NCI-H1694 (cell line): Measurements from ENCODE around the gene RAB3IL1.

ENCODE experiments used
- DNase-seq: peaks from one replicate; lab custom pipeline; 2025; lab: John Stamatoyannopoulos, UW

Gene RAB3IL1

GRCh38 chr11:61866231-61866957, 51.0 kb downstream of the RAB3IL1 start:
- no peak for DNase-seq

- DNase-seq, result no peak
Measured at GRCh38 chr11:61864814-61865775, 52.3 kb downstream of the RAB3IL1 start.

- DNase-seq, result no peak
Measured at GRCh38 chr11:61863548-61864081, 53.8 kb downstream of the RAB3IL1 start.

GRCh38 chr11:61862714-61863547, 54.4 kb downstream of the RAB3IL1 start:
- no peak for DNase-seq

- no peak for DNase-seq
Measured at GRCh38 chr11:61861634-61862033, 55.7 kb downstream of the RAB3IL1 start.

GRCh38 chr11:61860054-61860903, 57.1 kb downstream of the RAB3IL1 start:
- no peak for DNase-seq

GRCh38 chr11:61855939-61856680, 61.3 kb downstream of the RAB3IL1 start:
- peak; percentile 3 for DNase-seq

GRCh38 chr11:61854966-61855714, 62.2 kb downstream of the RAB3IL1 start:
- no peak for DNase-seq

- DNase-seq, result no peak
Measured at GRCh38 chr11:61854206-61854895, 63.0 kb downstream of the RAB3IL1 start.

GRCh38 chr11:61853698-61854169, 63.6 kb downstream of the RAB3IL1 start:
- DNase-seq, result no peak

- DNase-seq, result no peak
Measured at GRCh38 chr11:61851900-61852295, 65.5 kb downstream of the RAB3IL1 start.

- no peak for DNase-seq
Measured at GRCh38 chr11:61851113-61851899, 66.1 kb downstream of the RAB3IL1 start.

- DNase-seq, result no peak
Measured at GRCh38 chr11:61850687-61851086, 66.7 kb downstream of the RAB3IL1 start.

- no peak for DNase-seq
Measured at GRCh38 chr11:61848631-61849030, 68.7 kb downstream of the RAB3IL1 start.

GRCh38 chr11:61847914-61848581, 69.3 kb downstream of the RAB3IL1 start:
- DNase-seq, result no peak
